Esophagus squamous epithelium (tissue), 5 donors: ENCODE results near the gene ERVK3-1. TPM values are rescaled to one million over a fixed set of nuclear protein-coding genes. Genes with fewer than 3 reads are reported as not detected.
"Not testable (repeated sequence)": the region's sequence is repeated elsewhere in the genome, so short reads cannot be mapped to it uniquely, and the experiment has no call there.

ENCODE experiments used
- DNase-seq: peaks from one replicate; lab custom pipeline; 2025; lab: John Stamatoyannopoulos, UW
- H3K27ac ChIP-seq, 4 donors: fragments of 200-600 bp; sonication (generic); one replicate each; pipeline ENCODE4 v1.5.1; 2016 to 2019; ENCODE audit warnings: mild to moderate bottlenecking in 1 of 4
- H3K27me3 ChIP-seq, 4 donors: fragments of 200-600 bp; sonication (generic); 1 replicate in 3 of 4; 2 replicates in 1 of 4; pipeline versions ENCODE4 v1.5.1 to v1.6.0; 2017 to 2021; ENCODE audit warnings: antibody characterized with exemption in 1 of 4
- H3K36me3 ChIP-seq, 3 donors: fragments of 200-600 bp; sonication (generic); one replicate each; pipeline ENCODE4 v1.5.1; 2016 to 2019
- H3K4me1 ChIP-seq, 3 donors: fragments of 200-600 bp; sonication (generic); one replicate each; pipeline ENCODE4 v1.5.1; 2017 to 2019
- H3K4me3 ChIP-seq, 4 donors: fragments of 200-600 bp; sonication (generic); 1 replicate in 3 of 4; 2 replicates in 1 of 4; pipeline ENCODE4 v1.5.1; 2016 to 2019; ENCODE audit warnings: mild to moderate bottlenecking in 2 of 4, moderate library complexity in 1 of 4
- H3K9me3 ChIP-seq, 3 donors: fragments of 200-600 bp; sonication (generic); one replicate each; pipeline ENCODE4 v1.5.1; 2016 to 2019
- CTCF ChIP-seq, 6 experiments: fragments of 450-650 bp in 4 of 6; fragments of 200-600 bp in 2 of 6; sonication (generic) in 2 of 6; IDR thresholded peaks; one replicate each; pipeline ENCODE4 v1.5.1; 2016 to 2019; ENCODE audit warnings: antibody characterized with exemption in 6 of 6, mild to moderate bottlenecking in 4 of 6, moderate library complexity in 4 of 6
- POLR2A ChIP-seq, 4 donors: fragments of 450-650 bp; IDR thresholded peaks; one replicate each; pipeline ENCODE4 v1.6.1; 2017; ENCODE audit warnings: antibody characterized with exemption in 4 of 4, mild to moderate bottlenecking in 4 of 4, moderate library complexity in 3 of 4
- WGBS, 2 donors: methylation state at CpG; one replicate each; pipeline ENCODE4 v1.1.5; 2018; 5-methylcytosine and 5-hydroxymethylcytosine counted together
- intact Hi-C: fragments of 100-400 bp; cut with DNase I; formaldehyde crosslinking; loops from one replicate; pipeline ENCODE4 v1.15.0; 2022
- total RNA-seq, 4 donors: library from RNA; depleted of rRNA; stranded (reverse); fragments of >200 nt; gene quantifications; one replicate each; pipeline ENCODE4 v1.1.0, GENCODE V29; 2016
- donor health status: DM: yes; HTN: yes; CAD: no.

Gene ERVK3-1
- total RNA-seq, 4 donors from 2014 or later, result 24.7 to 42.0 (median 38.0) TPM

DNA sequence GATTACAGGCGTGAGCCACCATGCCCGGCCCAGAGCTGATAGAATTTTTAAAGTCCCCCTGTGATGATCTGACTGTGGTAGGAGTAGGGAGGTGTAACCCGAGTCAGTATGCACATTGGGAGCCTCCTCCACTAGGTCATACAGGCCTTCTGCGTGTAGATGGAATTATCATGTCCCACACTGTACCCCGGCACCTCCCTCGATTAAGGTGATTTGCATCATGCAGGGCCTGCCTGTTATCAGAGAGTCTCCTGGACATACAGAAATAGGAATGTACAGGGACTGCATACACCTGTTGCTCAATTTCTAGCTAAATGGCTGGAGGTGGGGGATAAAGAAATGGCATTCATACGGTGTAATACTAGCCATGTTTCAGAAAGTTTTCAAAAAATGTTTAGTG lies 922 bp upstream of the ERVK3-1 start:
- Histone ChIP-seq H3K4me1 (peaks cover 6 to 35% (median 15%) of the 10 kb centered on the region in 3 donors), H3K36me3 (peaks cover 0 to 56% (median 0%) of the 10 kb centered on the region in 3 donors), H3K9me3 (no peaks in the 10 kb centered on the region), H3K27me3 (no peaks in the 10 kb centered on the region), H3K4me3 (peak overlapping the region in 3 of 4 donors; percentile 78 to 94 (median 94)), H3K27ac (peak overlapping the region in 2 of 4 donors; percentile 93 to 96)
- DNase-seq, result no peak
- 66 to 90% methylated on average over 2 to 5 of the region's 7 CpGs for WGBS, 2 donors
- TF ChIP-seq POLR2A (IDR thresholded peaks at IDR 0.05) (no peak), CTCF (IDR thresholded peaks at IDR 0.05) (no peak)
- intact Hi-C loops, result no loop called here

DNA sequence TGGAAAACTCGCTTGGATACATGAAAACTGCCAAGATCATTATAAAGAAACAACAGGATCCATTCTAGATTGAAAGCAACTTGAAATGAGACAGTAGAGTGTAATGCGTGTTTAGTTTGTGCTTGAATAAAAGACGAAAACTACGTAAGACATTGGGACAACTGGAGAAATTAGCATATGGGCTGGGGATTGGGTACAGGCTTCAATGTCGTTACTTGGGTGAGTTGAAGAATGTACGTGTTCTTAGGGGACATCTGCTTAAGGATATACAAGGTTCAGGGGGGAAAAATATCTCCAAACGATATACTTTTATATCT lies 471 bp upstream of the ERVK3-1 start:
- Histone ChIP-seq H3K27me3 (no peaks in the 10 kb centered on the region), H3K4me1 (peaks cover 6 to 35% (median 15%) of the 10 kb centered on the region in 3 donors), H3K9me3 (no peaks in the 10 kb centered on the region), H3K27ac (peak overlapping the region; percentile 80 to 96 (median 92)), H3K36me3 (peaks cover 0 to 56% (median 0%) of the 10 kb centered on the region in 3 donors), H3K4me3 (peak overlapping the region; percentile 61 to 94 (median 86))
- 11 to 15% methylated on average over 7 of the region's 7 CpGs for WGBS, 2 donors
- no peak for DNase-seq
- TF ChIP-seq POLR2A (IDR thresholded peaks at IDR 0.05), result no peak
- no peak for TF ChIP-seq CTCF (IDR thresholded peaks at IDR 0.05)
- intact Hi-C loops, result no loop called here

GRCh38 chr19:58305932-58306323 lies 751 bp downstream of the ERVK3-1 start:
- DNase-seq, result no peak
- TF ChIP-seq POLR2A (IDR thresholded peaks at IDR 0.05) (no peak), CTCF (IDR thresholded peaks at IDR 0.05) (no peak)
- Histone ChIP-seq H3K36me3 (peaks cover 0 to 55% (median 0%) of the 10 kb centered on the region in 3 donors), H3K4me1 (peaks cover 6 to 35% (median 15%) of the 10 kb centered on the region in 3 donors), H3K27me3 (no peaks in the 10 kb centered on the region), H3K4me3 (peak overlapping the region; percentile 61 to 94 (median 86)), H3K9me3 (no peaks in the 10 kb centered on the region), H3K27ac (peak overlapping the region; percentile 80 to 96 (median 92))
- WGBS, 2 donors, result 28 to 67% methylated on average over 7 to 9 of the region's 12 CpGs
- intact Hi-C loops, result no loop called here

DNA sequence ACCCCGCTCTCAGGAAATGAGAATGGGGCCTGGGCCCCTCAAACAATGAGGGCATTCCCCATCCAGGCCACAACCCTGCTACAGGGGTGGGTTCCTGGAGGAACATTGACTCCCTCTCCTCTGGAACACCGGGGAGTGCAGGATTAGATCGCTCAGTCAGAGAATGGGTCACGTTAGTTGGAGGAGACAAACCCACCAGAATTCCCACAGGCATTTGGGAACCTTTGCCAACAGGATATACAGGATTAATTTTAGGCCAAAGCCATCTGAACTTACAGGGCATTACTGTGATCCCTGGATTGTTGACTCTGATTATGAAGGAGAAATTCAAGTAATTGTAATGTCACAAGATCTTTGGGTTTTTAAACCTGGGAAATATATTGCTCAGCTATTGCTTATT lies 2.6 kb downstream of the ERVK3-1 start:
- Histone ChIP-seq H3K9me3 (no peaks in the 10 kb centered on the region), H3K27ac (no peak overlapping the region), H3K27me3 (no peaks in the 10 kb centered on the region), H3K36me3 (peaks cover 0 to 64% (median 10%) of the 10 kb centered on the region in 3 donors), H3K4me3 (no peak overlapping the region), H3K4me1 (peaks cover 6 to 35% (median 15%) of the 10 kb centered on the region in 3 donors)
- DNase-seq, result no peak
- 77 to 84% methylated on average over 4 of the region's 4 CpGs for WGBS, 2 donors
- intact Hi-C loops, result no loop called here
- TF ChIP-seq POLR2A (IDR thresholded peaks at IDR 0.05) (no peak), CTCF (IDR thresholded peaks at IDR 0.05) (no peak)

DNA sequence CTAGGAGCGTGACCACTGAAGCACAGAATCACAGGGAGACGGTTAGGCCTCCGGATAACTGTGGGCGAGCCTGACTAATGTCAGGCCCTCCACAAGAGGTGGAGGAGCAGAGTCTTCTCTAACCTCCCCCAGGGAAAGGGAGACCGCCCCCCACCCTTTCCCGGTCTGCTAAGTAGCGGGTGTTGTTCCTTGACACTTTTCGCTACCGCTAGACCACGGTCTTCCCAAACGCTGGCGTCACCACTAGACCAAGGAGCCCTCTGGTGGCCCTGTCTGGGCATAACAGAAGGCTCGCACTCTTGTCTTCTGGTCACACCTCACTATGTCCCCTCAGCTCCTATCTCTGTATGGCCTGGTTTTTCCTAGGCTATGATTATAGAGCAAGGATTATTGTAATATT lies 5.5 kb downstream of the ERVK3-1 start:
- H3K27ac ChIP-seq, intact Hi-C loops, DNase-seq, H3K27me3 ChIP-seq, H3K4me3 ChIP-seq, H3K9me3 ChIP-seq: not testable (repeated sequence)
- 85% methylated on average over 8 to 12 of the region's 13 CpGs for WGBS, 2 donors
- peak in 5 of 6 experiments; percentile 19 to 51 (median 32) for TF ChIP-seq CTCF (IDR thresholded peaks at IDR 0.05)
- H3K36me3 ChIP-seq, result peaks cover 0 to 93% (median 21%) of the 10 kb centered on the region in 3 donors
- peaks cover 6 to 24% (median 15%) of the 10 kb centered on the region in 3 donors for H3K4me1 ChIP-seq
